ENCODE results near the gene CMTM4.

- TF ChIP-seq, protein P1, sequence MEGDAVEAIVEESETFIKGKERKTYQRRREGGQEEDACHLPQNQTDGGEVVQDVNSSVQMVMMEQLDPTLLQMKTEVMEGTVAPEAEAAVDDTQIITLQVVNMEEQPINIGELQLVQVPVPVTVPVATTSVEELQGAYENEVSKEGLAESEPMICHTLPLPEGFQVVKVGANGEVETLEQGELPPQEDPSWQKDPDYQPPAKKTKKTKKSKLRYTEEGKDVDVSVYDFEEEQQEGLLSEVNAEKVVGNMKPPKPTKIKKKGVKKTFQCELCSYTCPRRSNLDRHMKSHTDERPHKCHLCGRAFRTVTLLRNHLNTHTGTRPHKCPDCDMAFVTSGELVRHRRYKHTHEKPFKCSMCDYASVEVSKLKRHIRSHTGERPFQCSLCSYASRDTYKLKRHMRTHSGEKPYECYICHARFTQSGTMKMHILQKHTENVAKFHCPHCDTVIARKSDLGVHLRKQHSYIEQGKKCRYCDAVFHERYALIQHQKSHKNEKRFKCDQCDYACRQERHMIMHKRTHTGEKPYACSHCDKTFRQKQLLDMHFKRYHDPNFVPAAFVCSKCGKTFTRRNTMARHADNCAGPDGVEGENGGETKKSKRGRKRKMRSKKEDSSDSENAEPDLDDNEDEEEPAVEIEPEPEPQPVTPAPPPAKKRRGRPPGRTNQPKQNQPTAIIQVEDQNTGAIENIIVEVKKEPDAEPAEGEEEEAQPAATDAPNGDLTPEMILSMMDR (conservative IDR thresholded peaks at IDR 0.05) = no peak
- TF ChIP-seq ZFX (IDR thresholded peaks at IDR 0.05) = no peak
Observed at GRCh38 chr16:66705790-66706505, 9.4 kb upstream of the CMTM4 start.
